ENCODE results near the gene ITPR1. TPM values are rescaled to one million over a fixed set of nuclear protein-coding genes. Genes with fewer than 3 reads are reported as not detected.

The ITPR1 gene
- total and polyA plus RNA-seq, 3 donors from 2014 or later = 26.5 to 129 (median 59.7) TPM

- no peak overlapping the region for H3K4me3 ChIP-seq
- TF ChIP-seq, protein P1, sequence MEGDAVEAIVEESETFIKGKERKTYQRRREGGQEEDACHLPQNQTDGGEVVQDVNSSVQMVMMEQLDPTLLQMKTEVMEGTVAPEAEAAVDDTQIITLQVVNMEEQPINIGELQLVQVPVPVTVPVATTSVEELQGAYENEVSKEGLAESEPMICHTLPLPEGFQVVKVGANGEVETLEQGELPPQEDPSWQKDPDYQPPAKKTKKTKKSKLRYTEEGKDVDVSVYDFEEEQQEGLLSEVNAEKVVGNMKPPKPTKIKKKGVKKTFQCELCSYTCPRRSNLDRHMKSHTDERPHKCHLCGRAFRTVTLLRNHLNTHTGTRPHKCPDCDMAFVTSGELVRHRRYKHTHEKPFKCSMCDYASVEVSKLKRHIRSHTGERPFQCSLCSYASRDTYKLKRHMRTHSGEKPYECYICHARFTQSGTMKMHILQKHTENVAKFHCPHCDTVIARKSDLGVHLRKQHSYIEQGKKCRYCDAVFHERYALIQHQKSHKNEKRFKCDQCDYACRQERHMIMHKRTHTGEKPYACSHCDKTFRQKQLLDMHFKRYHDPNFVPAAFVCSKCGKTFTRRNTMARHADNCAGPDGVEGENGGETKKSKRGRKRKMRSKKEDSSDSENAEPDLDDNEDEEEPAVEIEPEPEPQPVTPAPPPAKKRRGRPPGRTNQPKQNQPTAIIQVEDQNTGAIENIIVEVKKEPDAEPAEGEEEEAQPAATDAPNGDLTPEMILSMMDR (IDR thresholded peaks at IDR 0.05) = no peak
- no peak for TF ChIP-seq POLR2A (IDR thresholded peaks at IDR 0.05)
- H3K27ac ChIP-seq = no peak overlapping the region
- no peaks in the 10 kb centered on the region for H3K27me3 ChIP-seq
- intact Hi-C loops (cut with DNase I; ENCODE audit: low total_unique reads) = no loop called here
- H3K36me3 ChIP-seq (ENCODE audit: low read depth, missing control alignments) = no peaks in the 10 kb centered on the region
- no peak for DNase-seq
- WGBS, 2 donors = 97 to 98% methylated on average over 21 of the region's 21 CpGs
- no peaks in the 10 kb centered on the region for H3K4me1 ChIP-seq
- no peaks in the 10 kb centered on the region for H3K9me3 ChIP-seq
Measured at GRCh38 chr3:4763604-4764247, 270.6 kb downstream of the ITPR1 start.

- TF ChIP-seq, protein P1 (IDR thresholded peaks at IDR 0.05) = no peak
- no peak for TF ChIP-seq POLR2A (IDR thresholded peaks at IDR 0.05)
- intact Hi-C loops (cut with DNase I; ENCODE audit: low total_unique reads) = no loop called here
- Histone ChIP-seq H3K36me3 (ENCODE audit: low read depth, missing control alignments) (no peaks in the 10 kb centered on the region), H3K4me3 (no peak overlapping the region), H3K9me3 (no peaks in the 10 kb centered on the region), H3K4me1 (no peaks in the 10 kb centered on the region), H3K27me3 (no peaks in the 10 kb centered on the region), H3K27ac (no peak overlapping the region)
- 90 to 93% methylated on average over 3 of the region's 3 CpGs for WGBS, 2 donors
- DNase-seq = no peak
Measured at GRCh38 chr3:4765212-4765611, 272.1 kb downstream of the ITPR1 start.

- Histone ChIP-seq H3K27ac (no peak overlapping the region), H3K9me3 (no peaks in the 10 kb centered on the region), H3K36me3 (ENCODE audit: low read depth, missing control alignments) (no peaks in the 10 kb centered on the region), H3K4me3 (no peak overlapping the region), H3K27me3 (no peaks in the 10 kb centered on the region), H3K4me1 (peaks cover under 1% of the 10 kb centered on the region)
- no peak for TF ChIP-seq POLR2A (IDR thresholded peaks at IDR 0.05)
- TF ChIP-seq, protein P1 (IDR thresholded peaks at IDR 0.05) = no peak
- WGBS, 2 donors = 92 to 98% methylated on average over 4 of the region's 4 CpGs
- DNase-seq = no peak
- intact Hi-C loops (cut with DNase I; ENCODE audit: low total_unique reads) = no loop called here
Measured at GRCh38 chr3:4766263-4766662, 273.1 kb downstream of the ITPR1 start.

- intact Hi-C loops (cut with DNase I; ENCODE audit: low total_unique reads) = no loop called here
- TF ChIP-seq, protein P1 (IDR thresholded peaks at IDR 0.05) = no peak
- no peak for TF ChIP-seq POLR2A (IDR thresholded peaks at IDR 0.05)
- Histone ChIP-seq H3K36me3 (ENCODE audit: low read depth, missing control alignments) (no peaks in the 10 kb centered on the region), H3K9me3 (no peaks in the 10 kb centered on the region), H3K4me3 (no peak overlapping the region), H3K27me3 (no peaks in the 10 kb centered on the region), H3K27ac (no peak overlapping the region), H3K4me1 (peaks cover 7% of the 10 kb centered on the region)
- 88 to 89% methylated on average over 6 of the region's 6 CpGs for WGBS, 2 donors
- no peak for DNase-seq
Measured at GRCh38 chr3:4766716-4767499, 273.8 kb downstream of the ITPR1 start.
